Smooth muscle cell of bladder (primary cell): Measurements from ENCODE around the gene NOTCH2NLA. TPM values are rescaled to one million over a fixed set of nuclear protein-coding genes. Genes with fewer than 3 reads are reported as not detected.

Experiments used
- total RNA-seq: library from RNA; depleted of rRNA; stranded (reverse); fragments of >200 nt; gene quantifications from 2 replicates; pipeline ENCODE4 v1.2.3, GENCODE V29; 2014

NOTCH2NLA gene
- total RNA-seq: 61.2 and 84.1 TPM in 2 replicates

DNA sequence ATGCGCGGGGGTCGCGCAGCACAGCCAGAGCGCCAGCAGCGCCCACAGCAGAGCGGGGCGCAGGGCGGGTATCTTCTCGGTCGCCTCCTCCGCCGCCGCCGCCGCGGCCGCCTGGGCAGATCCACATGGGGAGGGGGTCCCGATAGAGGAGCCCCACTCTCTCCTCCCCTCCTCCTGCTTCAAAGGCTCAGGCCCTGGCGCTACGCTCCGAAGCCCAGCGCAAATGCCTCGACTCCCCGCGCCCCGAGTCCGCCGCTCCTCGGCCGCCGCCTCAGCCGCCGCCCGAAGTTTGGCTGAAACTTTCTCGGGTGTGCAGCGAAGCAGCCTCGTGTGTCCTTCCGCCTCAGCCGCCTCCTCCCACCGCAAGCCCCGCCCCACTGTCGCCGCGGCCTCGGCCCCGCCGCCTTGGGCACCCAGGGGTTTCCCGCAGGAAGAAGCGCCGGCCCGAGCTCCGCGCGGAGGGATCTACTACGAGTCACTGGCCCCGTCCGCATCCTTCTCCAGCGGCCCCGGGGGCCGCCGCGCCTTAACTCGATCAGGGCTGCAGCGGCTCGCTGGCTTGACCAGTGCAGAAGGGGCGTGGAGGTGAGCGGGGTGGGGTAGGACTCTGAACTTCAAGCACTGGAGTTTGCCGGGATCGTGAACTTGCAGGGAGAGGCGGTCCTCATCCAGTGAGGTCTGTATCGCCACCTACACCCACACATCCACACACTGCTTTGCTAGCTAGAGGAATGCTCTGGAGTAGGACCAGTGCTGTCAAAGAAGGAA is at the start of gene NOTCH2NLA:
Gene NOTCH2NLA, minus strand, starts transcription at position 312 of the 768 bp plus-strand sequence. CDS start 39,684 bp downstream, outside the sequence.

DNA sequence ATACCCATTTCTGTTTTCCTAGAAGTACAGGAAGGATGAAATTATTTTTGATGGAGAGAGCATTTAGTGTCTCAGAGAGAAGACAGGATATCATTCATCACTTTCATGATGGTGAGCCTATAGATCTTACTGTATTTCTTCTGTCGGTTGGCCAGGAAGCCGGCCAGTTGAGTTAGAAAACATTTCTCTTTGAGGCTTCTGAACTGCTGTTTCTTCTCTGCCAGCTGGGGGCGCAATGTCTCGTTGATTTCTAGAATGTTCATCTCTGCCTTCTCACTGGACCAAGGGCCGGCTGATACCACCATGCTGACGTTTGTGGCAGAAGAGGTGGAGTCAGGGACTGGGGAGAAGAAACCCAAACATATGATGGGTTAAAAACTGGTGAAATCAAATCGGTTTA is 84.4 kb downstream of the NOTCH2NLA start, which contains the start of gene NBPF10:
Gene NBPF10, minus strand, starts transcription at position 340 of the 400 bp plus-strand sequence. Its CDS starts 35 bp downstream, at position 305.

Other genes starting within 250 kb of the NOTCH2NLA start
- 46.4 and 229 TPM in 2 replicates for gene TXNIP, start 232.4 kb downstream of the NOTCH2NLA start, total RNA-seq
- not detected in 2 replicates for gene HJV, start 207.3 kb downstream of the NOTCH2NLA start, total RNA-seq
- gene NBPF10, start 84.2 kb downstream of the NOTCH2NLA start, total RNA-seq: 1.4 and 2.5 TPM in 2 replicates